Activated CD4-positive, CD25-positive, alpha-beta regulatory T cell treated with anti-CD3 and anti-CD28 coated beads, Interleukin-2, amount 50 U/mL, for 72 hours (primary cell): ENCODE measurements around the gene DMXL2.
"Not testable (repeated sequence)": the region's sequence is repeated elsewhere in the genome, so short reads cannot be mapped to it uniquely, and the experiment has no call there.

ENCODE experiments used
- DNase-seq: peaks from one replicate; pipeline ENCODE4 v3.0.0; 2021

The DMXL2 gene

DNA sequence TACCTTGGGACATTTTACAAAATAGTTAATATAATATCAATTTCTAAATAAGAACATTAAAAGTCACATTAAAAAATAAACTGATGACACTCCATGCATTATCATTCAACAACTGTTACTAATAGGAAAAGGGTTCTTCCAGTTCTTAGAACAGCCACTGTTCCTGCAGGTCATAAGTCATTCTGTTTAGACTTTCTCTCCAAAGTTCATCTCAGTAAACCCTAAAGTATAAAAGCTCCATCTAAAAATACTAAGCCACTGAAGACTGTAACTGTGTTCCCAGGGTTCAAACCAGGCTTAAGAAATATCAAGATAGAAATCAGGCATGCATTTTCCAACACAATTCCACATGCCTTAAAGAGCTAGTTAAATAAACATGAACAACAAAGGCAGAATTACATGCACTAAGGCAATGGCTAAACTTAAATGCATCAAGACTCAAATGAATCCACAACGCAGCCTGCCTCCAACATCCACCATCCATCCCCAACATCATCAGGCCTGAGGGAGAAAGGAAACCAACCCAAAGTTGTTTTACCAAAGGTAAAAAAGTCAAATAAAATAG lies 46.2 kb downstream of the DMXL2 start:
- no peak for DNase-seq

- no peak for DNase-seq
Measured at GRCh38 chr15:51575775-51576174, 46.8 kb downstream of the DMXL2 start.

- not testable (repeated sequence) for DNase-seq
Measured at GRCh38 chr15:51573352-51573751, 49.2 kb downstream of the DMXL2 start.

DNA sequence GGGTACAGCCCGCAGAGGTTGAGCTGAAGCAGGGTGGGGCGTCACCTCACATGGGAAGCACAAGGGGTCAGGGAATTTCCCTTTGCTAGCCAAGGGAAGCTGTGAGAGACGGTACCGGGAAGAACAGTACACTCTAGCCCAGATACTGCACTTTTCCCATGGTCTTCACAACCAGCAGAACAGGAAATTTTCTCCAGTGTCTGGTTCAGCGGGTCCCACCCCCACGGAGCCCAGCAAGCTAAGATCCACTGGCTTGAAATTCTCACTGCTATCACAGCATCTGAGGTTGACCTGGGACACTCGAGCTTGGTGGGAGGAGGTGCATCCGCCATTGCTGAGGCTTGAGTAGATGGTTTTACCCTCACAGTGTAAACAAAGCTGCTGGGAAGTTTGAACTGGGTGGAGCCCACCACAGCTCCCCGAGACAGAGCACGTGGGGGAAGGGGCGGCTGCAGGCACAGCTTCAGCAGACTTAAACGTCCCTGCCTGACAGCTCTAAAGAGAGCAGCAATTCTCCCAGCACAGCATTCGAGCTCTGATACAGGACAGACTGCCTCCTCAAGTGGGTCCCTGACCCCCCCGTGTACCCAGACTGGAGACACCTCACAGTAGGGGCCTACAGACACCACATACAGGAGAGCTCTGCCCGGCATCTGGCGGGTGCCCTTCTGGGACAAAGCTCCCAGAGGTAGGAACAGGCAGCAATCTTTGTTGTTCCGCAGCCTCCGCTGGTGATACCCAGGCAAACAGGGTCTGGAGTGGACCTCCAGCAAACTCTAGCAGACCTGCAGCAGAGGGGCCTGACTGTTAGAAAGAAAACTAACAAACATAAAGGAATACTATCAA lies 53.4 kb downstream of the DMXL2 start:
- not testable (repeated sequence) for DNase-seq

GRCh38 chr15:51561271-51561670 lies 61.3 kb downstream of the DMXL2 start:
- no peak for DNase-seq

DNA sequence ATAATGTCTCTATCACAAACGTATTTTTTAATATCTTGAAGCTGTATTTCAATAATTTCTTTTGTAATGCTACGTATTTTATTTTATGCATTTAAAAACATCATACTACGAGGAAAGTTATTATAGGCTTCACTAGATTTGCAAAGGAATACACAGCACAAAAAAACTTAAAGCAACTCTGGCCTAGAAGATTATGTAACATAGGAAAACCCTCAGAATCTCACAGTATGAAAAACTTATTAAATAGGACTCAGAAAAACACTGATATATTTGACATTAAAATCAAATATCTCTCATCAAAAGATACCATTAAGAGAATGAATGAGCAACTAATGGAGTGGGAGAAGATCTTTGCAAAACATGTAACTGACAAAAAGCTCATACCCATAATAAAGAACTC lies 63.7 kb downstream of the DMXL2 start:
- no peak for DNase-seq

GRCh38 chr15:51558411-51558810 lies 64.2 kb downstream of the DMXL2 start:
- no peak for DNase-seq

- no peak for DNase-seq
Measured at GRCh38 chr15:51550841-51551240, 71.7 kb downstream of the DMXL2 start.

DNA sequence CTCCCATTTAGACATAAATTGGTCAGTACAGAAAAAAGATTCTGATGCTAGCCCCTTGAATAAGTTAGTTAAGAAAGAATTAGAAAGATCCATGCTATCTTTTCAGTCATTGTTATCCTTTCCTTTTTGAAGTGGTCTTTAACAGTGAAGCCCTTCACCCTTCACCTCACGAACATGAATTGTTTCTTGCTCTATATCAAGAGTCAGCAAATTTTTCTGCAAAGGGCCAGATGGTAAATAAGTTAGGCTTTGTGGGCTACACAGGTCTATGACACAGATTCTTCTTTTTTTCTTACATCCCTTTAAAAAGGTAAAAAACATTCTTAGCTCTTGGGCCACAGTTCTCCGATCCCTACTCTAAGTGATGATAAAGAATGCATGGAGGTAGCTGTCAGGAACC lies 74.9 kb downstream of the DMXL2 start:
- no peak for DNase-seq

GRCh38 chr15:51536965-51537574 lies 85.5 kb downstream of the DMXL2 start:
- DNase-seq: no peak

- DNase-seq: no peak
Measured at GRCh38 chr15:51533672-51534398, 88.7 kb downstream of the DMXL2 start.

DNA sequence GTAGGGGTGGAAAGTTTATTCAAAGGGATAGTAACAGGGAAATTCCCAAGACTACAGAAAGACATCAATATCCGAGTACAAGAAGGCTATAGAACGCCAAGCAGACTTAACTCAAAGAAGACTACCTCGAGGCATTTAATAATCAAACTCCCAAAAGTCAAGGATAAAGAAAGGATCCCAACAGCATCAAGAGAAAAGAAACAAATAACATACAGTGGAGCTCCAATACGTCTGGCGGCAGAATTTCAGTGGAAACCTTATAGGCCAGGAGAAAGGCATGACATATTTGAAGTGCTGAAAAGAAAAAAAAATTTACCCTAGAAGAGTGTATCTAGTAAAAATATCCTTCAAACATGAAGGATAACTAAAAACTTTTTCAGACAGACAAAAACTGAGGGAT lies 95.6 kb downstream of the DMXL2 start:
- no peak for DNase-seq

GRCh38 chr15:51524376-51524775 lies 98.2 kb downstream of the DMXL2 start:
- DNase-seq: no peak

GRCh38 chr15:51516291-51516690 lies 106.3 kb downstream of the DMXL2 start:
- no peak for DNase-seq

DNA sequence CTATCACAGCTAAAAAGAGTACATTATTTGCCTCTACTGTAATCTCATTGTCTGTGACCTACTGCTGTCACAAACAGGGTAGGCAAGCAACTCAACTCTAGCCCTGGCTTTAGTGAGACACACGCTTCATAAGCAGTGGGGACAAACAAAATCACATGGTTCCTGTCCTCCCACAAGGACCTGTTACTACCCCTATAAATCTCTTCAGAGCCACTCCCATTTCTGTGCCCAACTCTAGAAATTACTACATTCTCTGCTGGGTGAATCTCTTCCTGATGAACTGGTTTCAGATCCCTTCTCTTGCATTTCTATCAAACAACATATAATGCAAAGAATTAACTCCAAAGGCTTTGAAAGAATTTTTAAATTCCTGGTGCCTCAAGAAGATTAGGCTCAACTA lies 117.3 kb downstream of the DMXL2 start:
- DNase-seq: no peak

- no peak for DNase-seq
Measured at GRCh38 chr15:51503003-51503402, 119.6 kb downstream of the DMXL2 start.

GRCh38 chr15:51499379-51499976 lies 123.1 kb downstream of the DMXL2 start:
- DNase-seq: no peak

DNA sequence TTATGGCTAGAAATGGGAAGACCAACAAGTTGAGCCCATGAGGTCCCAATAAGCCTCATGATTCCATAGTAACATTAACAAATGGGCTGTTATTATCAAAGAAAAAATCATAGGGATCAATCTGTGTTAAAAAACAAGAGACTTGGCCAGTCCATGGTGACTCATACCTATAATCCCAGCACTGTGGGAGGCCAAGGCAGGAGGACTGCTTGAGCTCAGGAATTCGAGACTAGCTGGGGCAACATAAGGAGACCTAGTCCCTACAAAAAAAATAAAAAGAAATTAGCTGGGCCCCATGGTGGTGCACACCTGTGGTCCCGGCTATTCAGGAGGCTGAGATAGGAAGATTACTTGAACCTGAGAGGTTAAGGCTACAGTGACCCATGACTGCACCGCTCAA lies 124.8 kb downstream of the DMXL2 start:
- DNase-seq: no peak

DNA sequence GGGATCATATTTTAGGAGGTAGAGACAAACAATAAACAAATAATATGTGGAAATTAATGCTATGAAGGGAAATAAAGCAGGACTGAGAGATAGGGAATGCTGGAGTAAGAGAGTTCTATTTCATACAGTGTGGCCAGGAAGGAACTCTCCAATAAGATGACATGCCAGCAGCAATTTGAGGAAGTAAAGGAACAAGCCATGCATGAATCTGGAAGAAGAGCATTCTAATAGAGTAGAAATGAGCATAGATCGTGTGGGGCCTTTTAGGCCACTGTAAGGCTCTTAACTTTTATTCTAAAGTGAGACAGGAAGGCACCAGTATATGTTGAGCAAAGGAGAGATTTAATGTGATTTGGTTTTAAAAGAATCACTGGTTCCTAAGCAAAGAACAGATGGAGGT lies 126.3 kb downstream of the DMXL2 start:
- no peak for DNase-seq

- no peak for DNase-seq
Measured at GRCh38 chr15:51494411-51495314, 127.9 kb downstream of the DMXL2 start.

DNA sequence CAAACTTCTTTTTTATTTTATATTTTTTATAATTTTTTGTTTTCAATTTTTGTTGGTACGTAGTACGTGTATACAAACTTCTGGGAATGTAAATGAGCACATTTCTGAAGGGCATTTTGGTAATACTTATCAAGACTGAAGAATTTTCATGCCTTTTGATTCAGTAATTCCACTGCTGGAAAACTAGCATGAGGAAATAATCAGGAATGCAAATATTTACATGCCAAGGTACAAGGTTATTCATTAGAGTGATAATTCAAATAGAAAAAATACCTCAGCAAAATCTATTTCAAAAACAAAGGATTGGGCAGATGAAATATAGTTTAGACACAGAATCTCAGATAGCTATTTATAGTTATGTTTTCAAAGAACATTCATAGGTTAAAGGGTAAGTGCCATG lies 128.7 kb downstream of the DMXL2 start:
- no peak for DNase-seq

DNA sequence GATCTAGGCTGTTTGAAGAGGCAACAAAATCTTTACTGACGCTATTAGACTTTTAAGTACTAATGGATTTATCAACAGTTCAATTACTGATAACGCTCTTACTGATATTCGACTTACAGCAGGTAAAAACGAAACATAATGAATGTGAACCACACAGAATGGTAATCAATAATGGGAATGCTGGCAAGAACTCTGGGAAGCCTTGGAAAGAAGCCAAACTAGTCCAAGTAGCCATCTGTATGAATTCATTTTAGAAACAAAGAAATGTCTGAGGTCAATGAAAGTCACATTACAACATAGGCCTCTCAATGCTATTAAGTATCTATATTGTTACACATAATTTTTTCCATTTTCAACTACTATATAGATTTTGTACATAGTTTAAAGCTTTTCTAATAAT lies 130.0 kb downstream of the DMXL2 start:
- DNase-seq: no peak
